ENCODE results near the gene SERBP1. TPM values are rescaled to one million over a fixed set of nuclear protein-coding genes. Genes with fewer than 3 reads are reported as not detected.

The SERBP1 gene
- total RNA-seq, 1 donor from 2014 or later: 188 TPM

DNA sequence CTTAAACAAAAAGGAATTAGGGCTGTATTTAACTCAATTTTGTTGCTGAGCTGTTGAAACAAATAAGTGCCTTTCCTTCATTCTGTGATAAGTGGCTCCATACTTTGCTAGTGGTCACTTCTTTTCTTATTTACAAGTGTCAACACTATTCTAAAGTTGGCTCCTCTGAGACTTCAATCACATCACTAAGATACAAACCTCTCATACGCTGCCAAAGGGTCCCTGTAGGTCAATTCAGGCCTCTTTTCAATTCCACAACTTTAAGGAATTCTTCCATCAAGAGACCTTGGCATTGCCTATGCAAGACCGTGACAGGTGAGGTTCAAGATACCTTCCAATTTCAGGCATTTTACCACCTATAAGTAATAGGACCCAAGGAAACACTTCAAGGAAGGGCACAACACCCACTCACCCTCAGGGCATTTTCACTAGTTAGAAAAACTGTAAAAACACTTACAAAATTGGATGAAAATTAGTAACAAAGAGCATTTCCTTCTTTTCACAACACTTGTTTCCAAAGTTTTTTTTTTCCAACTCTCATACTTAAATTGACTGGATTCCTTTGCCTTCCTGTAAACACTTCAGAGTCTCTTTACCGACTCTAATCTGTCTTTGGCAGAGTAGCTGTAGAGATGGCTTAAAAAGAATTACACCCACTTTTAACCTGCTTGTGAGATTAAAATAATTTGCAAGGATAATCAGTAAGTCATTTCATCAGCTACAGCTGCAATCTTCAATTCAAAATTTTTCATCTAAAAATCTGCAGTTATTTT is 24.5 kb downstream of the SERBP1 start:
- DNase-seq: no peak

DNA sequence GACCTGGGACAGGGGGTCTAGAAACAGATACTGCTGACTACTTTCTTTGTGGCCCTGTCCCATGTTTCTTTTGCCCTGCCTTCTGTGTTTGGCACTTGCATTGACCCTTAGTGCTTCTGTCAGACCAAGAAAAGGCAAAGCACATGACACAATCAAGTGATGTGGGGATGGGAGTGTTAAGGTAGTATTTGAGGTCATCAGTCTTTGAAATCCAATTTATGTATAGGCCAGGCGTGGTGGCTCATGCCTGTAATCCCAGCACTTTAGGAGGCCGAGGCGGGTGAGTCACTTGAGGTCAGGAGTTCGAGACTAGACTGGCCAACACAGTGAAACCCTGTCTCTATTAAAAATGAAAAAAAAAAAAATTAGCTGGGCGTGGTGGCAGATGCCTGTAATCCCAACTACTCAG is 26.0 kb downstream of the SERBP1 start:
- DNase-seq: no peak

DNA sequence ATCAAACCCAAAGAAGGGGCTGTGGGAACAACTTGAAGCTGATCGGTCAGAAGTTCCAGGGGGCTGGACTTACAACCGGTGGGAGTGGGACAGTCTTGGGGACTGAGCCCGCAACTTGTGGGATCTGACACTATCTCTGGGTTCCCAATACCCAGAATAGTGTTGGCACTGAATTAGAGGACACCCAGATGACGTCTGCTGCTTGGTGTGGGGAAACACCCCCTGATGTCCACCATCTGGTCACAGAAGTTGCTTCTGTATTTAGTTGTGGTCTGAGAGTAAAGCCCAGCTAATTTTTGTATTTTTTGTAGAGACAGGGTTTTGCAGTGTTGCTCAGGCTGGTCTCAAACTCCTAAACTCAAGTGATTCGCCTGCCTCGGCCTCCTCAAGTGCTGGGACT is 28.8 kb downstream of the SERBP1 start:
- DNase-seq: no peak

DNA sequence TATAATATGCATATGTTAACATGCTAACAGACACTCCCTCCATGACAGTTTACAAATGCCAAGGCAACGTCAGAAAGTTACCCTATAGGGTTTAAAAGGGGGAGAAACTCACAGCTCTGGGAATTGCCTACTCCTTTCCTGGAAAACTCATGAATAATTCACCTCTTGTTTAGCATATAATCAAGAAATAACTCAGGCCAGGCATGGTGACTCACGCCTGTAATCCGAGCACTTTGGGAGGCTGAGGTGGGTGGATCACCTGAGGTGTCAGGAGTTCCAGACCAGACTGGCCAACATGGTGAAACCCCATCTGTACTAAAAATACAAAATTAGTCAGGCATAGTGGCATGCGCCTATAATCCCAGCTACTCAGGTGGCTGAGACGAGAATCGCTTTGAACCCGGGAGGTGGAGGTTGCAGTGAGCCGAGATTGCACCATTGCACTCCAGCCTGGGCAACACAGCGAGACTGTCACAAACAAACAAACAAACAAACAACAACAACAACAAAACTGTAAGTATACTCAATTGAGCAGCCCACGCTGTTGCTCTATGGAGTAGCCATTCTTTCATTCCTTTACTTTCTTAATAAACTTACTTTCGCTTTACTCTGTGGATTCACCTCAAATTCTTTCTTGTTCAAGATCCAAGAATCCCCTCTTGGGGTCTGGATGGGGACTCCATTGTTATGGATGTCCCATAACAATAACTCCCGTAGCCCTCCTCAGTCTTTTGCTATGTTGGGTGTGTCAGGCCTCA is 30.0 kb downstream of the SERBP1 start:
- DNase-seq: peak; percentile 11

DNA sequence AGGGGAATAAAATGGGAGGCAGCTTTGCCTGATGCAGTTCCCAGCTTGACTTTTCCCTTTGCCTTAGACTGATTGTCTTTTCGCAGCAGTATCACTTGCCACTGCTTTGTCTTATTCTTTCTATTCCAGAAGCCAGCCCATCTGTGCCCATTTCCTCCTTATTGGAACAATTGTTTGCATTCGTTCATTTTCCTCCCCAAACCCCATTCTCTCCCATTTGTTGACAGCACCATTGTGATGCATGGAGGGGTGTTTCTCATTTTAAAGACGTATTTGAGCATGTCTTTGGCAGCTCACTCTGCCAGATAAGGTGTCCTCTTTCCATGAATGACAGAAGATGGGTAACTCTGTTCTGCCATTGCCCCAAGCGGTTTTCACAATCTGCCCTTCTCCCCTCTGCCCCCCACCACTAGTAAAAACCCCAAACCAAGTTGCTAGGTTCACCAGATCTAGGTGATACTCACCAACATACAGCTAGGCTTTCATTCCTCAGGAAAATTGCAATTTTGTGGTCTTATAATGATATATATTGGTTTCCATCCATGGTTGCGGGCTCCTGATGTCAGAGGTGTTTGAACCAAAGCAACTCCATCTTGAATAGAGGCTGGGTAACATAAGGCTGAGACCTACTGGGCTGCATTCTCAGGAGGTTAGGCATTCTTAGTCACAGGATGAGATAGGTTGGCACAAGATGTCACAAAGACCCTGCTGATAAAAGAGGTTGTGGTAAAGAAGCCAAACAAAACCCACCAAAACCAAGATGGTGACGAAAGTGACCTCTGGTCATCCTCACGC is 30.8 kb downstream of the SERBP1 start:
- DNase-seq: no peak

DNA sequence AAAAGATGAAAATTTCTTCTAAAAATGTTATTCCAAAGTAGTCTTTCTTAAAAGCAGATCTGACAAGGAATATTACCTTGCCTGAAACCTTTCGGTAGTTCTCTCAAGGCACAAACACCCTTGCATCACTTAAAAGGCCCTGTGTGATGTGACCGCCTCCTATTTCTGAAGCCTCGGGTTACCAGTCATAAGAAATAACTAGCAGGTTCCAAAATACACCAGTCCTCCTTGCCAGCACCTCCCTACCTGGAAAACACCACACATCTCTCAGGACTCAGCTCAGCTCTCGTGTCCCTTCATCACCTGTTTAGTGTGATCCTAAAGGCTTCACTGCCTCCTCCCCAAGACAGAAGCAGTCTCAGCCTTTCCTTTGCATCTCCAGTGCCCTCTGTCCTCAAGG is 35.7 kb downstream of the SERBP1 start:
- DNase-seq: no peak

DNA sequence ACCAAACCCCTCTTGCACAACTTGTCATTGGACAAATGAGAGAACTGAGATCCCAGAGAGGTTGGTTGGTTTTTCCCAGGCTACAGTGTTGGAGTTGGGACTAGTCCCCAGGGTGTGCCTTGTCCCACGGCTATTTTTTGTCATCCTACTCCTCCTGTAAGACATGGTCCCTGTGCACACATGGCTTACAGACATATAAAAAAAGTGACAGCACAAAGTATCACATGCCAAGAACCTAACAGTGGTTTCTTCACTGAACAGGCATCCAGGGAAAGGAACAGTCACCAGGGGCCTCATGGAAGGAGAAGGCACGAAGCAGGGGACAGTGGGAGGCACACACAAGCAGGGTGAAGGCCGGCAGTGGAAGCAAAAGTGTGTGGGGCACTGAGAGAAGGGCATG is 36.5 kb downstream of the SERBP1 start:
- DNase-seq: no peak

DNA sequence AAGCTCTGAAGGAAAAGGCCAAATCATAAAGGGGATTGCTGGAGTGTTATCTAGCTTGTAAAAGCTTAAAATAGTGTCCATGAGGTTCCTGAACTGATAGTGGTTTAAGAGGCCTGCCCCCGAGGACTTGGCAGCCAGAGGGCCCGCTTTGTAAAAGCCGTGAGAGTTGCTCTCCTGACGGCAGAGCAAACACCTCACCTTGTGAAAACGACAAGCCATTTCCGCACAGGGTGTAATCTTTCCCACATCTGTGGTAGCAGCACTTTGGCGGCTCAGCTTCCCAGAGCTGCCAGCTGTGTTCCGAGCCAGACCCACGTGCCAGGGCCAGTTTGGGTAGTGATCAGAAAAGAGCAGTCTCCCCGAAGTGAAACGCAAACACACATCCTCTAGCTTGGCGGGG is 37.0 kb downstream of the SERBP1 start:
- DNase-seq: no peak

DNA sequence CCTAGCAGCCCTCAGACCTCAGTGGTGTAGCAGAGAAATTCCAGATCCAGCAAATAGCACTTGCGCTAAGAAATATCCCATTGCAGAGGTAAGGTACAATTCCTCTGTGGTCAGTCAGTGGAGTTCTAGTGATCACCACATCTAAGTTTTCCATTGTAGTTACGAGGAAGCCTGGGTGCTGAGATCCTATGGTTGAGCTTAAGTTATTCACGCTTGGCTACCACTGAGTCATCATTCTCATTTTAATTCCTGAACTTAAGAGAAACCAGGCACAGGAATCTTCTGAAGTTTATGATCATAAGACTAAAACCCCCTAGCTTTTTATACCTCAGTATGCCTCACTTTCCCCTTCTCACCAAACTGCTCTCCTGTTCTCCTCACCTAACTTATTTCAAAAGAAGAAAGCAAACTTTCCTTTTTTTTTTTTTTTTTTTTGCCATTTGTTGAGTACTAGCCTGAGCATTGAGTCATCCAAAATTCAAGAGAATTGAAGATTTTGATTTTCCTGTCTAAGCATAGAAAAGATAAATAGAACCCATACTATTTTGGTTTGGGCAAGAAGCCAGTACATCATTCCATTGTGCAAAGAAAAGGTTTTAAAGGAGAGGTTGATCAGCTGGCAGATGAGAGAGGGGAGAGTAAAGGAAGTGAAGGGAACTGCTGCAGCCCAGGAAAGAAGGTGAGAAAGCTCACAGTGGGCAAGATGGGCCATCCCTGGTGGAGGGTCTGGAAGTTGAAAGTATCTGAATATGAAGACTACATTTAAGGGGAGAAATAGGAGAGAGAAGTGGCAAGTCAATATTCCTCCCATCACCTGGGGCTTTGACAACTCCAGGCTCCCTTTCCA is 39.9 kb downstream of the SERBP1 start:
- no peak for DNase-seq

DNA sequence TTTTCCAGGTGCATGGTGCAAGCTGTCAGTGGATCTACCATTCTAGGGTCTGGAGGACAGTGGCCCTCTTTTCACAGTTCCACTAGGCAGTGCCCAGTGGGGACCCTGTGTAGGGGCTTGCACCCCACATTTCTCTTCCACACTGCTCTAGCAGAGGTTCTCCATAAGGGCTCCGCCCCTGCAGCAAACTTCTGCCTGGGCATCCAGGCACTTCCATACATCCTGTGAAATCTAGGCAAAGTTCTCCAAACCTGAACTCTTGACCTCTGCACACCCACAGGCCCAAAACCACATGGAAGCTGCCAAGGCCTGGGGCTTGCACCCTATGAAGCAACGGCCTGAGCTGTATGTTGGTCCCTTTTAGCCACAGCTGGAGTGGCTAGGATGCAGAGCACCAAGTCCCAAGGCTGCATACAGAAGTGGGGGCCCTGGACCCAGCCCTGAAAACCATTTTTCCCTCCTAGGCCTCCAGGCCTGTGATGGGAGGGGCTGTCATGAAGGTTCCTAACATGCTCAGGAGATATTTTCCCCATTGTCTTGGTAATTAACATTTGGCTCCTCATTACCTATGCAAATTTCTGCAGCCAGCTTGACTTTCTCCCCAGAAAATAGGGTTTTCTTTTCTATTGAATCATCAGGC is 46.1 kb downstream of the SERBP1 start:
- DNase-seq: no peak

DNA sequence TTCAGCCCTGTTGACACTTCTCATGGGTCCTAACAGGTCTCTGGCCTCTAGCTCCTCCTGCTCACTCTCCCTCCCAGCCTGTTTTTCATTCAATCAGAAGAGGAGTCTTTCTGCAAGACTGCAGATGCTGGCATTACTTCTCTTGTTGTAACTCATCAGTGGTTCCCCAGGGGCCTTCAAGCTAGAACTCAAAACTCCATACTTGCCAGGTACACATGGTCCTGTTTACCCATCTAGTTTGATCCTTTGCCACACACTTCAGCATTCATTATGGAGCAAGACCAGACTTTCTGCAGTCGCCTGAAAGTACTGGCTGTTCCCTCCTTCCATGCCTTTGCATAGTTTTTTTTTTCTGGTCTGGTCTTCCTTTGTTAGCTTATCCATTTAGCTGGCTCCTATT is 47.9 kb downstream of the SERBP1 start:
- no peak for DNase-seq

DNA sequence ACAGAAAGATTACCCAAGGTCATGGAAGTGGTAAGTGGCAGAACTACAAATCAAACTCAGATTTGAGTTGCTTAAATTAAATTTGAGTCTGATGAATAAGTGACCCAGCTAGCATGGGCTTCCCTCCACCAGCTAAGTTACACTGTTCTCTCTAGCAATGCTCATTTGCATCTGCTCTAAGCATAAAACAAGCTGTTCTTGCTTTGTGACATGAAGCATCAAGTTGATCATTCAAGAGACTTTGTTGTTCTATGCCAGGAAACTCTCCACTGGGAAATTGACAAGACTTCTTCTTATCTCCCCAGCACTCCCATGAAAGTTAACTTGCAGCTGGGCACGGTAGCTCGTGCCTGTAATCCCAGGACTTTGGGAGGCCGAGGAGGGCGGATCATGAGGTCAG is 49.0 kb downstream of the SERBP1 start:
- no peak for DNase-seq

DNA sequence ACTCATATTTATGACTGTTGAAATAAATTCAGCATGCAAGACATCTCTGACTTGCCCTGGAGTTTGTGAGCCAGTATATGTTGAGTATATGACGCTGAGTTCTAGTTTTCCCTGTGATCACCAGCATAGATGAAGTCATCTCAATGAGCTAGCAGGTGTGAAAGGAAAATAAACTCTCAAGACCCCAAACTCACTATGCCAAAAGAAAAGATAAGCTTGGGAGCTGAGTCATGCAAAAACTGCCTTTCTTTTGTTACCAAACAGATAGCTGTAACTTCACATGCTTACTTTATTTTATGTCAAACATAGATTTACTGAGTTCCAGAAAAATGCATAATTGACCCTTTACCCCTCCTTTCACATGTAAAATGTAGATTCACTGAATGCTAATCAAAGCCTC is 52.9 kb downstream of the SERBP1 start:
- no peak for DNase-seq

DNA sequence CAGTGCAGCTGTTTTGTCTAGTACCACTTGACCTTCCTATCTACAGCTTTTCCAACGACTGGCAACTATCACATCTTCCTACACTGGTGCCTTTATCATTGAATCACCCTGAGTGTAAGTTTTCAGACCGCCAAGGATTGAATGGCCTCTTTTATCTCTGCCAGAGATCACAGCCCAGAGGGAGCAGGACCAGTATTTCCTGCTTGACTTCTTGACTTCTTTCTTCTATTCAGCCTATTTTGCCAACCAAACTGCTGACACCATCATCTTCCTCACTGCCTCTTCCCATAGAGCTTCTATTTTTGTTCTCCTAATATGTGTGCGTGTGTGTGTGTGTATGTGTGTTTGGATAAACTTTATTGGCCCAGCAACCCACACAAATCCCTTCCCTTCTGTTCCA is 53.8 kb downstream of the SERBP1 start:
- DNase-seq: no peak

DNA sequence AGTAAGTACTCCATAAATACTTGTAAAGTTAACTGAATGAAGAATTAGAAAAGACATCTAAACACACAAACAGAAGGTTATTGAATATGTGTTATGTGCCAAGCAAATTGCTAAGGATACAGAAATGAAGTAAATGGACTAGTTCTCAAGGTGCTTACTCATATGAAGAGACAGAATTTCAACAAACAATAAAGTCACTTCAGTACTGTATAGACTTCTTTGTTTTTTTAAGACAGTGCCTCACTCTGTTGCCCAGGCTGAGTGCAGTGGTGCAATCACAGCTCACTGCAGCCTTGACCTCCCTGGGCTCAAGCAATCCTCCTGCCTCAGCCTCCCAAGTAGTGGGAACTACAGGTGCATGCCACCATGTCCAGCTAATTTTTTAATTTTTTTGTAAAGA is 57.3 kb downstream of the SERBP1 start:
- no peak for DNase-seq

DNA sequence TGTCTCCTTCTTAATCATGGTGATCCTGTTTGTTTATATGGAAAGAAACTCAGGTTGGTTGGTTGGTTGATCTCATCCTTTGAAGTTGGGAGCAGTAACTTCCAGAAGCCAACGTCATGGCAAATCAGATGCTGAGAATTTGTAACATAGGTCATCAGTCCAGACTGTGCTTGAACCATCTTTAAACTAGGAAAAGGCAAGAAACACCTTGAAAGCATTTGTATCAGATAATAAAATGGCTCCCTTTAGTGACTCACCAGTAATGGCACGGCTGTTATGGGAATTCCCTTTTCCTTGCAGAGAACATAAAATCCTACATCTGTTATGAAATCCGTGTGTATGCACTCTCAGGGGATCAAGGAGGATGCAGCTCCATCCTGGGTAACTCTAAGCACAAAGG is 58.1 kb downstream of the SERBP1 start:
- no peak for DNase-seq

DNA sequence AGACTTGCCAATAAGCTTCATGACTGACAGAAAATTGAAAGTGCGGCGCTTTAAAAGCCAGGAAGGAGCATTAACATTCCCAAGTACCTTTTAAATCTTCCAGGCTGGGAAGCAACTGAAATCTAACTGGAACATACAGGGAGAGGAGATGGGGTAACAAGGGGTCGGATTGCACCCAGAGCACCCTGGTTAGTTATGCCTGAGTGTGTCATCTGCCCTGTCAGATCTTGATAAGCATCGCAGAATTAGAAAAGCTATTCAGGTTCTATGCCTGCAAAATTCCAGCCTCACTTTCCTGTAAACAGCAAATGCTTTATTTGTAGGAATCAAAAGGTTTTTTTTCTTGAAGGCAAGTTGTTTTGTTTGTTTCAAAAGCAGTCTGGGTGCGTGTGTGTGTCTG is 58.5 kb downstream of the SERBP1 start:
- no peak for DNase-seq

DNA sequence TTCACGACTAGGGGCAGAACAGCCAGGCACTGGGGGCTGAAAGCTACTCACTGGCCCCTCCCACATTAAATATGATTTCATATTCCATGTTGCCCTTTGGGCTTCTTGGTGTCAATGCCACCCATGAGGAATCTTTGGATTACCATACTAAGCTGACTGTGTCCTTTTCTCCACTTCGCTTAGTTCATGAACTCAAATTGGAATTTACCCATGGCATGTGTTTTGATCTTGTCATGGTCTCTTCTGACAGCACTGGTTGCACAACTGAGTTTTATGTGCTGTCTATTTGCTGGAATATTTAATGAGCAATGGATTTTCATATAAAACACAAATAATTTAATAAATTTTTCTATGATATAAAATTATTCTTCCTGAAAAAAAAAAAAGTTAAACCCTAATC is 59.2 kb downstream of the SERBP1 start:
- DNase-seq: no peak

DNA sequence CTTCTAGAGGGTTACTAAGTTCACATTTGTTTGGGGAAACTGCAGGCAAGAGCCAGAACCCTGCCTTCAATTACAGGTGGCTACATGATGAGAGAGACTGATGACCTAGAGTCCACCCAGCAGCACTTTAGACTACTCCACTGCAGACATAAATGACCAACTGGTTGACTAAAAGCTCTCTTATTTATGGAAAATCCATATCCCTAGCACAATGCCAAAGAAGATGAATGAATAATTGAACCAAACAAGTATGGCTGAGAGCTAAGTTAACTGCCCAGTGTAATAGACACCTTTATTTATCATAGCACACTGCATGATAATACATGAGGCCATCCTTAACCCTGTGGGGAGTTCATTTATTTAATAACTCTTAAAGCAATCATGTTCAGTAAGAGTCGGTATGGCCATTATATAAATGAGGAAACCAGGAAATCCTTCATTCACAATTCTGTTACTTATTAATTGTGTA is 62.1 kb downstream of the SERBP1 start:
- DNase-seq: no peak

DNA sequence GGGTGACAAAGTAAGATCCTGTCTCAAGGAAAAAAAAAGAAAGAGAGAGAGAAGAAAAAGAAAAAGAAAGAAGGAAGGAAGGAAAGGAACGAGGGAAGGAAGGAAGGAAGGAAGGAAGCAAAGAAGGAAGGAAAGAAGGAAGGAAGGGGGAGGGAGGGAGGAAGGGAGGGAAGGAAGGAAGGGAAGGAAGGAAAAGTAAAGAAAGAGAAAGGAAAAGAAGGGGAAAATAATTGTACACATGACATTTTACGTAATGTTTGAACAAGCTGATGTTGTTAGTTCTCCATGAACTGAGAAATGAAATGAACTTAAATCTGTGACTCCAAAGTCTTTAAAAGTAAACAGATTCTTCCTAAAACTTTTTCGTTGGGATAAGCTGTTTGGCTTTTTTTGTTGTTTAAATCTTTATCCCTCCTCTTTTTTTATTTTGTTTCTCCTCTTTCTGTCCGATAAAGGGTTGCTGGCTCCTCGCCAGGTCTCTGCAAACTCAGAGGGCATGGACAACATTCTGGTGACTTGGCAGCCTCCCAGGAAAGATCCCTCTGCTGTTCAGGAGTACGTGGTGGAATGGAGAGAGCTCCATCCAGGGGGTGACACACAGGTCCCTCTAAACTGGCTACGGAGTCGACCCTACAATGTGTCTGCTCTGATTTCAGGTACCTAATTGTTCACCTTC is 62.7 kb downstream of the SERBP1 start:
- no peak for DNase-seq

DNA sequence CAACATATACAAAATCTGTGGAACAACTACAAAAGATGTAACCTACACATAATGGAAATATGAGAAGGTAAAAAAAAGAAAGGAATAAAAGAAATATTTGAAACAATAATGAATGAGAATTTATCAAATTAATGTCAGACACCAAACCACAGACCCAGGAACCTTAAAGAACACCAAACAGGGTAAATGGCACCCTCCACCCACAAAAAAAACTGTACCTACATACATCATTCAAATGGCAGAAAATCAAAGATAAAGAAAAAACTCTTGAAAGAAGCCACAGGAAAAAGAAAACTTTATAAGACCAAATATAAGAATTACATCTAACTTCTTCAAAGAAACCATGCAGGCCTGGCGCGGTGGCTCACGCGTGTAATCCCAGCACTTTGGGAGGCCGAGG is 68.6 kb downstream of the SERBP1 start:
- no peak for DNase-seq

Measured in occipital lobe (tissue), 2 donors.